Thyroid gland (tissue), 4 donors: Measurements from ENCODE around the gene CYFIP2.
"Not testable (repeated sequence)": the region's sequence is repeated elsewhere in the genome, so short reads cannot be mapped to it uniquely, and the experiment has no call there.

Experiments
- POLR2A ChIP-seq, 2 donors: fragments of 450-650 bp; IDR thresholded peaks; one replicate each; pipeline ENCODE4 v1.6.1; 2017; ENCODE audit warnings: antibody characterized with exemption in 2 of 2, mild to moderate bottlenecking in 2 of 2, moderate library complexity in 1 of 2
- TF ChIP-seq, protein P1 (sequence below), 6 experiments: fragments of 200-600 bp in 3 of 6; fragments of 450-650 bp in 3 of 6; sonication (generic) in 3 of 6; IDR thresholded peaks; one replicate each; pipeline ENCODE4 v1.5.1; 2016 to 2019; ENCODE audit warnings: antibody characterized with exemption in 6 of 6, mild to moderate bottlenecking in 2 of 6, inconsistent platforms in 1 of 6, moderate library complexity in 1 of 6

DNA sequence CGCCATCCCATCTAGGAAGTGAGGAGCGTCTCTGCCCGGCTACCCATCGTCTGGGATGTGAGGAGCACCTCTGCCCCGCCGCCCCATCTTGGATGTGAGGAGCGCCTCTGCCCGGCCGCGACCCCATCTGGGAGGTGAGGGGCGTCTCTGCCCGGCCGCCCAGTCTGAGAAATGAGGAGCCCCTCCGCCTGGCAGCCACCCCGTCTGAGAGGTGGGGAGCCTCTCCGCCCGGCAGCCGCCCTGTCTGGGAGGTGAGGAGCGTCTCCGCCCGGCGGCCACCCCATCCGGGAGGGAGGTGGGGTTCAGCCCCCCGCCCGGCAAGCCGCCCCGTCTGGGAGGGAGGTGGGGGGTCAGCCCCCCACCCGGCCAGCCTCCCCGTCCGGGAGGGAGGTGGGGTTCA lies 153.6 kb downstream of the CYFIP2 start:
- TF ChIP-seq, protein P1, sequence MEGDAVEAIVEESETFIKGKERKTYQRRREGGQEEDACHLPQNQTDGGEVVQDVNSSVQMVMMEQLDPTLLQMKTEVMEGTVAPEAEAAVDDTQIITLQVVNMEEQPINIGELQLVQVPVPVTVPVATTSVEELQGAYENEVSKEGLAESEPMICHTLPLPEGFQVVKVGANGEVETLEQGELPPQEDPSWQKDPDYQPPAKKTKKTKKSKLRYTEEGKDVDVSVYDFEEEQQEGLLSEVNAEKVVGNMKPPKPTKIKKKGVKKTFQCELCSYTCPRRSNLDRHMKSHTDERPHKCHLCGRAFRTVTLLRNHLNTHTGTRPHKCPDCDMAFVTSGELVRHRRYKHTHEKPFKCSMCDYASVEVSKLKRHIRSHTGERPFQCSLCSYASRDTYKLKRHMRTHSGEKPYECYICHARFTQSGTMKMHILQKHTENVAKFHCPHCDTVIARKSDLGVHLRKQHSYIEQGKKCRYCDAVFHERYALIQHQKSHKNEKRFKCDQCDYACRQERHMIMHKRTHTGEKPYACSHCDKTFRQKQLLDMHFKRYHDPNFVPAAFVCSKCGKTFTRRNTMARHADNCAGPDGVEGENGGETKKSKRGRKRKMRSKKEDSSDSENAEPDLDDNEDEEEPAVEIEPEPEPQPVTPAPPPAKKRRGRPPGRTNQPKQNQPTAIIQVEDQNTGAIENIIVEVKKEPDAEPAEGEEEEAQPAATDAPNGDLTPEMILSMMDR (IDR thresholded peaks at IDR 0.05): not testable (repeated sequence)
- not testable (repeated sequence) for TF ChIP-seq POLR2A (IDR thresholded peaks at IDR 0.05)
